ENCODE results near the gene NR2F1-AS1.

The NR2F1-AS1 gene

GRCh38 chr5:93382188-93382825 lies 198.7 kb downstream of the NR2F1-AS1 start:
- no peaks in the 10 kb centered on the region for H3K9me3 Mint-ChIP-seq
- no peak overlapping the region for H3K27ac Mint-ChIP-seq
- no peaks in the 10 kb centered on the region for H3K4me1 Mint-ChIP-seq (ENCODE audit: low read depth)
- no peaks in the 10 kb centered on the region for H3K27me3 Mint-ChIP-seq (ENCODE audit: low read depth)
- no peak for DNase-seq (ENCODE audit: low spot score)
- H3K4me3 Mint-ChIP-seq = no peak overlapping the region
- no peaks in the 10 kb centered on the region for H3K36me3 Mint-ChIP-seq (ENCODE audit: low read depth)

- Mint-ChIP-seq H3K4me3 (no peak overlapping the region), H3K9me3 (no peaks in the 10 kb centered on the region)
- no peak for DNase-seq (ENCODE audit: low spot score)
Observed at GRCh38 chr5:93381057-93381456, 200.0 kb downstream of the NR2F1-AS1 start.

GRCh38 chr5:93378073-93378472 lies 202.9 kb downstream of the NR2F1-AS1 start:
- no peaks in the 10 kb centered on the region for H3K36me3 Mint-ChIP-seq (ENCODE audit: low read depth)
- DNase-seq (ENCODE audit: low spot score) = no peak
- no peak overlapping the region for H3K27ac Mint-ChIP-seq
- H3K4me1 Mint-ChIP-seq (ENCODE audit: low read depth) = no peaks in the 10 kb centered on the region
- no peaks in the 10 kb centered on the region for H3K27me3 Mint-ChIP-seq (ENCODE audit: low read depth)
- no peak overlapping the region for H3K4me3 Mint-ChIP-seq
- peaks cover 7% of the 10 kb centered on the region for H3K9me3 Mint-ChIP-seq

More at GRCh38 chr5:93381057-93381456, 200.0 kb downstream of the NR2F1-AS1 start:
- H3K36me3 Mint-ChIP-seq (ENCODE audit: low read depth) = no peaks in the 10 kb centered on the region
- no peaks in the 10 kb centered on the region for H3K27me3 Mint-ChIP-seq (ENCODE audit: low read depth)
- no peak overlapping the region for H3K27ac Mint-ChIP-seq
- H3K4me1 Mint-ChIP-seq (ENCODE audit: low read depth) = no peaks in the 10 kb centered on the region

GRCh38 chr5:93371893-93372292 lies 209.1 kb downstream of the NR2F1-AS1 start:
- DNase-seq (ENCODE audit: low spot score) = no peak
- no peaks in the 10 kb centered on the region for H3K27me3 Mint-ChIP-seq (ENCODE audit: low read depth)
- no peaks in the 10 kb centered on the region for H3K4me1 Mint-ChIP-seq (ENCODE audit: low read depth)
- no peaks in the 10 kb centered on the region for H3K36me3 Mint-ChIP-seq (ENCODE audit: low read depth)
- H3K4me3 Mint-ChIP-seq = no peak overlapping the region
- H3K27ac Mint-ChIP-seq = no peak overlapping the region
- H3K9me3 Mint-ChIP-seq = peaks cover 7% of the 10 kb centered on the region

GRCh38 chr5:93364378-93364777 lies 216.6 kb downstream of the NR2F1-AS1 start:
- H3K27ac Mint-ChIP-seq = no peak overlapping the region
- DNase-seq (ENCODE audit: low spot score) = no peak
- no peaks in the 10 kb centered on the region for H3K36me3 Mint-ChIP-seq (ENCODE audit: low read depth)
- H3K27me3 Mint-ChIP-seq (ENCODE audit: low read depth) = no peaks in the 10 kb centered on the region
- no peak overlapping the region for H3K4me3 Mint-ChIP-seq
- no peaks in the 10 kb centered on the region for H3K4me1 Mint-ChIP-seq (ENCODE audit: low read depth)
- no peaks in the 10 kb centered on the region for H3K9me3 Mint-ChIP-seq

- Mint-ChIP-seq H3K9me3 (no peaks in the 10 kb centered on the region), H3K4me1 (ENCODE audit: low read depth) (no peaks in the 10 kb centered on the region), H3K27ac (no peak overlapping the region), H3K4me3 (no peak overlapping the region), H3K27me3 (ENCODE audit: low read depth) (no peaks in the 10 kb centered on the region), H3K36me3 (ENCODE audit: low read depth) (no peaks in the 10 kb centered on the region)
- no peak for DNase-seq (ENCODE audit: low spot score)
Observed at GRCh38 chr5:93360436-93361088, 220.5 kb downstream of the NR2F1-AS1 start.

GRCh38 chr5:93359960-93360305 lies 221.1 kb downstream of the NR2F1-AS1 start:
- no peaks in the 10 kb centered on the region for H3K36me3 Mint-ChIP-seq (ENCODE audit: low read depth)
- no peak for DNase-seq (ENCODE audit: low spot score)
- no peaks in the 10 kb centered on the region for H3K9me3 Mint-ChIP-seq
- H3K27me3 Mint-ChIP-seq (ENCODE audit: low read depth) = no peaks in the 10 kb centered on the region
- no peaks in the 10 kb centered on the region for H3K4me1 Mint-ChIP-seq (ENCODE audit: low read depth)
- H3K27ac Mint-ChIP-seq = no peak overlapping the region
- no peak overlapping the region for H3K4me3 Mint-ChIP-seq

All from T-helper 2 cell treated with Interferon-gamma antibody and Interleukin-4, amounts not matched to agents 5 μg/mL and 100 μg/mL, for 36 hours (primary cell).